CD4-positive, alpha-beta T cell treated with Interleukin-4 for 4 hours (primary cell): ENCODE results near the gene GPX1.
"Not testable (repeated sequence)": the region's sequence is repeated elsewhere in the genome, so short reads cannot be mapped to it uniquely, and the experiment has no call there.

Source experiments
- DNase-seq: peaks from one replicate; pipeline ENCODE4 v3.0.0-alpha.2; 2020

The GPX1 gene

GRCh38 chr3:49357443-49358216, 523 bp downstream of the GPX1 start:
- peak; percentile 11 for DNase-seq

GRCh38 chr3:49357095-49357442, 1.1 kb downstream of the GPX1 start:
- DNase-seq = peak; percentile 8

GRCh38 chr3:49352890-49353421, 5.2 kb downstream of the GPX1 start:
- no peak for DNase-seq

DNA sequence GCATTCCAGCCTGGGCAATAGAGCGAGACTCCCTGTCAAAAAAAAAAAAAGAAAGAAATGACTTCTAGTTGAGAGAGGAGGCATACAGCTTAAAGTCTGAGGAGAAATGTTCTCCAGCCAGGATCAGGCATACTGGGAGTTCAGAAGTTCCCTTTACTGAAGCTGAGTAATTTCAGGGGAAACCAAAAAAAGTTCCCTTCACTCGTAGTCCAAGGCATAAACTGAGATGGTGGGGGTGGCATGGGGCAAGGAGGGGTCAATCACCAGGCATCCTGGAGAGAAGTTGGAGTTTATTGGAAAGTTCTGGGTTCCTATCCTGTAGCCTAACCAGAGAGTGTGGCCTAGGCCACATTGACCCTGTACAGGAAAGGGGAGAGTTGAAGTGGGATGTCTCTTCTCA, 5.9 kb downstream of the GPX1 start:
- DNase-seq = no peak

DNA sequence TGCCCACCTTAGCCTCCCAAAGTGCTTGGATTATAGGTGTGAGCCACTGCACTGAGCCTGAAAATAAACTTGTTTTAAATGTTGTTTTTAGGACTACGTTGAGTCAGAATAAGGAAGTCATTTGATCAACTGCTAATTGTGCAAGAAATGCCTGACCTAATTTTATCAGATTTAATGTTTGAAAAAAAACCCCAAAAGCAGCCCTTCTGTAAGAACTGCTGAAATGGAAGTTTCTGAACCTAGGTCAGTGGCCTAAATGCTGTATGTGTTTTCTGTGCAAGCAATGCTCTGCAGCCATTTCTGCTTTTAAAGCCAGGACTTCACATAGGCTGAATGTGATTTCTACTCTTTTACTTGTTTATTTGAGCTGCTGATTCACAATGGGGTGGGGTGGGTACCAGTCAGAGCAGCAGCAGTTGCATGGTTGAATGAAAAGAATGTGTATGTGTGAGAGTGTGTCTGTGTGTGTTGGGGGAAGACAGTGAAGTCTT, 6.6 kb downstream of the GPX1 start:
- DNase-seq = peak; percentile 11

- no peak for DNase-seq
These were observed 8.6 kb downstream of the GPX1 start for GRCh38 chr3:49349348-49350114.

GRCh38 chr3:49348361-49348760, 9.8 kb downstream of the GPX1 start:
- not testable (repeated sequence) for DNase-seq

- no peak for DNase-seq
These were observed 11.3 kb downstream of the GPX1 start for GRCh38 chr3:49346797-49347251.

GRCh38 chr3:49343163-49343562, 15.0 kb downstream of the GPX1 start:
- no peak for DNase-seq

- DNase-seq = no peak
These were observed 16.2 kb downstream of the GPX1 start for GRCh38 chr3:49341996-49342395.

DNA sequence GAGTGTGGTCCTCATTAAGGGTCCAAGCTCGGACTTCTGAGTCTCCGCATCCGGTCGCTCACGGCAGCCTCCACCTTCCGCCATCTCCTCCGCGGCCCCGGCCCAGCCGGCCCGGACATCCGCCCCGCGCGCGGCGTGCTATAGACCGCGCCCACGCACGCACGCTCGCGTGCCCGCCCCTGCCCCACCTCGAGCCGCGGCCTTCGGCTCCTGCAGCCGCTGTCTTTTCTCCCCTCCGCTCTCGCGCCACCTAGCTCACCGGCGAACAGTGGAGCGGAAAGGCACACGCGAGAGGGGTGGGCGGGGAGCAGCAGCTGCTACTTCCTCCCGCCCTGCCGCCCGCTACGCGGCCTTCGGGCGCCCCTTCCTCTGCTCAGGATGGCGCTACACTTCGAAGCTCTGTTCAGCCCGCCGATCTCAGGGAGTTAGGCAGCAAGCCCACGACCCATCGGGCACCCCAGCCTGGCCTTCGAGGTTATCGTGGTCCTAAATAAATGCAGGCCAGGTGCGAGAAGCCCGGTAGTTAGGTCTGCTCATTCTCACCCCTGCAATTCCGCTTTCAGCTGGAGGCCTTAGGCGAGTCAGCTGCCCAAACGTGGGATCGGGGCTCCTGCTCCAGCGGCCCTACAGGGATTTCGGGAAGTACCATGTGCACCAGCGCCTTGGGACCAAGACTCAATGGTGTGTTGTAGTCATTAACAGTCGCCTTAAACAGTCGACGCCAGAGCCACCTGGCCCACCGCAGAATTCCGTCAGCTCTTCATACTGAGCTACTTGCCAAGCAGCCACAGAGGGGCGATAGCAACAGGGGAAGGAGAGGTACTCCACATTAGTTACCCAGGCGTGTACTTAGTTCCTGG, 18.0 kb downstream of the GPX1 start, which contains the start of gene USP4:
Gene USP4, minus strand, starts transcription at position 113 of the 860 bp plus-strand sequence. Its CDS starts 29 bp downstream, at position 84.
- peak; percentile 93 for DNase-seq

GRCh38 chr3:49339581-49339940, 18.6 kb downstream of the GPX1 start:
- no peak for DNase-seq

DNA sequence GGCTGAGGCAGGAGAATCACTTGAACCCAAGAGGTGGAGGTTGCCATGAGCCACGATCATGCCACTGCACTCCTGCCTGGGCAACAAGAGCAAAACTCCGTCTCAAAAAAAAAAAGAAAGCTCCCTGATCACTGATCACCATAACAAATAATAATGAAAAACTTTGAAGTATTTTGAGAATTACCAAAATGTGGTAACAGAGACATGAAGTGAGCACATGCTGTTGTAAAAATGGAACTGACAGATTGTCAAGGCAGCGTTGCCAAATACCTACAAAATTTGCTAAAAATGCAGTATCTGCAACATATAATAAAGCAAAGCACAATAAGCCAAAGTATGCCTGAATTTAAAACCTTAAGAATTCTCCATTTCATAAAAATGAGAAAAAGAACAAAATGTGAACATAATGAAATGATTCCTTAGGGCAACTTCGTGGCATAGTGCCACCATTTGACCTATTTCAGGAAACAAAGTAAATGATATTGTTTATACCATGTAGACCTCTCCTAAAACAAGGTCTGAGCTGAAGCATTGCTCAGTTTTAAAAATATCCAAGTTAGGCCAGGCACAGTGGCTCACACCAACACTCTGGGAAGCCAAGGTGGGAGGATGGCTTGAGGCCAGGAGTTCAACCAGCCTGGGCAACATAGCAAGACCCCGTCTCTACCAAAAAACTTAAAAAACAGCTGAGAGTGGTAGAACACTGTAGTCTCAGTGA, 24.1 kb downstream of the GPX1 start:
- DNase-seq = no peak

- DNase-seq = peak; percentile 28
These were observed 25.1 kb downstream of the GPX1 start for GRCh38 chr3:49333091-49333490.

DNA sequence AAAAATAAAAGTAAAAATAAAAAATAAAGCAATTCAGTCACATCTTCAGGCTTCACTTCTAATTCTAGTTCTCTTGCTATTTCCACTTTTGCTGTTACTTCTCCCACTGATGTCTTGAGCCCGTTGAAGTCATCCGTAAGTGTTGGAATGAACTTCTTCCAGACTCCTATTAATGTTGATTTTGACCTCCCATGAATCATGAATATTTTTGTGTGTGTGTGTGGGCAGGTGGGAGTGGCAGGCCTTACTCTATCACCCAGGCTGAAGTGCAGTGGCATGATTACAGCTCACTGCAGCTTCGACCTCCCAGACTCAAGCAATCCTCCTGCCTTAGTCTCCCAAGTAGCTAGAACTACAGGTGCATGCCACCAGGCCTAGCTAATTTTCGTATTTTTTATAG, 29.0 kb downstream of the GPX1 start:
- no peak for DNase-seq

DNA sequence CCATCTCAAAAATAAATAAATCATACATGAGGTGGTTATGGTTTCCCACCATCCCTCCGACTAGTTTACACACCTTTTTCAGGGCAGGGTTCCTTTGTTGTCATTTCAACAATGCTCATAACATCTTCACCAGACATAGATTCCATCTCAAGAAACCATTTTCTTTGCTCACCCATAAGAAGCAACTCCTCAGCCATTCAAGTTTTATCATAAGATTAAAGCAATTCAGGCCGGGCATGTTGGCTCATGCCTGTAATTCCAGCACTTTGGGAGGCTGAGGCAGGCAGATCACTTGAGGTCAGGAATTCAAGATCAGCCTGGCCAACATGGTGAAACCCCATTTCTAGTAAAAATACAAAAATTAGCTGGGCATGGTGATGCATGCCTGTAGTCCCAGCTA, 29.8 kb downstream of the GPX1 start:
- DNase-seq = not testable (repeated sequence)

DNA sequence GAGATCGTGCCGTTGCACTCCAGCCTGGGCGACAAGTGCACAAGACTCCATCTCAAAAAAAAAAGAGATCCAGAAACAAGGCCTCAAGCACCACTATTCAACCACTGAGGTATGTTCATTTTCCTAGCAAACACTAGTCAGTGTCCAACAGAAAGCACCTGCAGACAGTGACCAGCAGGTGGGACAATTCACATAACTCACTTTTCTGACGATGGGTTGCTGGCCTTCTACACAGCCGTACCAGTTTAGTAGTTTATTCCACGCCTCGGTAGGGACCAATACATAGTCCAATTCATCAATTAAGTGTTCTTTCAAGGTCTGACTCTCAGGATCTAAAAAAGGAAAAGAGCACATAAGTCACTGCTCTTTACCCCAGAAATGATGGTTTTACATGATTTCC, 30.7 kb downstream of the GPX1 start:
- DNase-seq = no peak

GRCh38 chr3:49324768-49325167, 33.4 kb downstream of the GPX1 start:
- DNase-seq = no peak

DNA sequence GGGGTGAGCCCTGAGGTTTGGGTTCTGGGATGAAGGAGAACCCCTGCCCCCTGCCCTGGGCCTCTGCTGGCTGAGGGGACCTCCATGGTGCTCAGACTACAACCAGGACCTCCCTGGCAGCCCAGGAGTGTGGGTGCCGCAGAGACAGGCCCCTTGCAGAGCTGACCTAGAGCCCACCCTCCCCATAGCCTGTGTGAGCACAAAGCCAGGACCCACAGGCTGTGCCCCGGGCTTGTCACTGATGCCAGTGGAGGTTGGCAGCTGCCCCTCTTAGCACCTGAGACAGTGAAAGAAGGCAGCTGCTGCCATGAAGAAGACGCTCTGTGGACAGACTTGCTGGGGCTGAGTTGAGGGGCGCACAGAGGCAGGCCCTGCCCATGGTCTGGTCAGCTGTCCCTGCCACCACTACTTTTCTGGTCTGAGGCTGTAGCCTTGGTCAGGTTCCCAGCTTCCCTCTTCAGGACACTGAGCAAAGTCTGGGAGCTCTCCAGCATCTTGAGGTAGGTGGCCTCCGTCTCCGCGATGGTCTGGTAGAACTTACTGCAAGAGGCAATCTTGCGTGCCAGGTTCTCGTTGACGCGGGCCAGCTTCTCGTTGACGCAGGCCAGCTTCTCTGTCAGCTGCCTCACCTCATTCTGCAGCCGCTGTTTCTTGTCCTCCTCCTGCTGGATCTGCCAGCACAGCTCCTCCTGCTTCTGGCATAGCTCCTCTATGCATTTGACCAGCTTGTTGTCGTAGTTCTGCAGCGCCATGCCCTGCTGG, 41.3 kb downstream of the GPX1 start:
- DNase-seq = no peak

- DNase-seq = no peak
These were observed 44.1 kb downstream of the GPX1 start for GRCh38 chr3:49313896-49314688.

DNA sequence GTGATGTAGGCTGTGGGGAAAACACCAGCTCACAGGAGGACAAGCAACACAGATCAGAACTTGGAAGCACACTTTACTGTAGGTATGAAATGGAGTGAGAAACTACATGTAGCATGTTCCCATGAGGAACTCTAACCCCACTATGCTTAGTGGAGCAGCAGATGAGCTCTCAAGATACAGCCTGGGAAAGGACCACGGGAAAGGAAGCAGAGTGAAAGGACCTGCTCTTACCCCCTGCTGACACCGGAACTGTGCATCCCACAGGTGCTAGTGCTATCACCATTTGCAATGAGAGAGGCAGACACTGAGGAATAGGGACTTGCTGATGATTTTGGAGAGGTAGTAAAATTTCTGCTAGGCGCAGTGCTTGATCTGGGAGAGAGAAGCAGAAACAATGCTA, 46.9 kb downstream of the GPX1 start:
- DNase-seq = no peak
